Heart right ventricle (tissue), 16 donors: ENCODE results near the gene GPR176. TPM values are rescaled to one million over a fixed set of nuclear protein-coding genes. Genes with fewer than 3 reads are reported as not detected.

Experiments
- ATAC-seq, 8 donors: fragments of 200-7000 bp; cut with Tn5 transposase; one replicate each; pipeline ENCODE4 v1.9.1; 2020; ENCODE audit warnings: mild to moderate bottlenecking in 8 of 8, moderate library complexity in 8 of 8, moderate number of reproducible peaks in 1 of 8
- DNase-seq, 2 donors: peaks; one replicate each; pipeline ENCODE4 v3.0.0-alpha.2; 2020
- H3K27ac ChIP-seq, 10 donors: fragments of 200-600 bp; sonication (generic) in 2 of 10; one replicate each; pipeline versions ENCODE4 v1.5.0 to v1.8.0; 2020 to 2022; ENCODE audit warnings: mild to moderate bottlenecking in 3 of 10
- H3K27me3 ChIP-seq, 7 donors: fragments of 200-600 bp; one replicate each; pipeline ENCODE4 v1.8.0; 2021 to 2022; ENCODE audit warnings: mild to moderate bottlenecking in 2 of 7
- H3K36me3 ChIP-seq, 9 donors: fragments of 200-600 bp; sonication (generic) in 1 of 9; one replicate each; pipeline versions ENCODE4 v1.5.0 to v1.8.0; 2020 to 2022; ENCODE audit warnings: mild to moderate bottlenecking in 2 of 9
- H3K4me1 ChIP-seq, 9 donors: fragments of 200-600 bp; sonication (generic) in 1 of 9; one replicate each; pipeline versions ENCODE4 v1.5.0 to v1.8.0; 2020 to 2022; ENCODE audit warnings: mild to moderate bottlenecking in 4 of 9
- H3K4me3 ChIP-seq, 10 donors: fragments of 200-600 bp; sonication (generic) in 2 of 10; one replicate each; pipeline versions ENCODE4 v1.5.0 to v1.8.0; 2020 to 2022; ENCODE audit warnings: mild to moderate bottlenecking in 7 of 10, moderate library complexity in 2 of 10
- H3K9me3 ChIP-seq, 11 donors: fragments of 200-600 bp in 10 of 11; sonication (generic) in 2 of 11; one replicate each; pipeline versions ENCODE4 v1.5.0 to v1.8.0; 2013 to 2022; ENCODE audit warnings: mild to moderate bottlenecking in 2 of 11, control low read depth in 1 of 11, moderate library complexity in 1 of 11
- CTCF ChIP-seq, 9 donors: fragments of 200-600 bp; sonication (generic) in 2 of 9; IDR thresholded peaks; one replicate each; pipeline versions ENCODE4 v1.5.0 to v1.8.0; 2021 to 2022; ENCODE audit warnings: antibody characterized with exemption in 9 of 9, mild to moderate bottlenecking in 5 of 9, moderate library complexity in 1 of 9
- WGBS, 2 donors: extraction: QIAGEN DNeasy Blood & Tissue Kit; methylation state at CpG; one replicate each; pipeline ENCODE4 v1.1.7; 2013; ENCODE audit warnings: inconsistent platforms in 1 of 2; 5-methylcytosine and 5-hydroxymethylcytosine counted together
- intact Hi-C, 10 donors: fragments of 100-400 bp; cut with DNase I; formaldehyde crosslinking; loops; one replicate each; pipeline versions ENCODE4 v1.11.1 to v1.14.2; 2022
- polyA plus RNA-seq, 2 donors: library from polyadenylated mRNA; stranded (reverse); fragments of 200-250 nt; gene quantifications; one replicate each; pipeline ENCODE4 v1.2.3, GENCODE V29; 2013
- total RNA-seq, 10 donors: library from RNA; stranded (reverse); fragmentation: NEBNext Ultra II Directional in 3 of 10; extraction: Animal tissue kit (Norgen Biotek cat#: 25700) in 3 of 10; gene quantifications; one replicate each; pipeline versions ENCODE4 v1.2.1 to v1.2.4, GENCODE V29; 2021 to 2023
- donor health status: Arrhythmogenic right ventricular cardiomyopathy.
- donor health status: ischemic (EF 13 %, LVEDD 7.1; RV severe dilation, severe dysfunction).
- donor health status: healthy with polysubstance abuse.
- donor health status: DM: no; HTN: yes; CAD: no.
- donor health status: DM: no; HTN: no; CAD: no.
- donor health status: ischemic (EF 25% LVEDD 6.9; RV normal size, moderate dysfunction).
- donor health status: ischemic (EF 25% LVEDD 5.7; RV mildly dilated, moderate dysfunction).
- donor health status: healthy.
- donor health status: DM: yes; HTN: yes; CAD: no.
- donor health status: Ischemic cardiomyopathy.
- donor health status: ischemic (EF 35%, LVEDD 5.7; RV mildly dilated, moderate dysfunction).
- donor health status: nonischemic (EF 11% LVEDD 7.7; RV severe dilation, severe dysfunction).
- donor health status: DM: yes; HTN: yes; CAD: no.
- donor health status: PGD.
- donor health status: ischemic (EF 29% LVEDD 5.4; RV normal size, mild dysfunction).
- donor health status: nonischemic (EF 23%, LVEDD 6.1; RV moderate dilation, normal function).

Gene GPR176
- total and polyA plus RNA-seq, 12 donors: 0.87 to 3.1 (median 1.6) TPM

- ATAC-seq (no peak), DNase-seq (no peak)
- H3K27ac ChIP-seq: no peak overlapping the region
- no peak for TF ChIP-seq CTCF (IDR thresholded peaks at IDR 0.05)
- H3K36me3 ChIP-seq: no peaks in the 10 kb centered on the region
- H3K4me1 ChIP-seq: peaks cover 0 to 25% (median 9%) of the 10 kb centered on the region in 9 donors
- no peaks in the 10 kb centered on the region for H3K9me3 ChIP-seq
- H3K4me3 ChIP-seq: no peak overlapping the region
- 84 to 87% methylated on average over 4 of the region's 4 CpGs for WGBS, 2 donors
- H3K27me3 ChIP-seq: no peaks in the 10 kb centered on the region
- intact Hi-C loops: loop anchor here (5.0 to 10.0 kb wide), 9 partner anchors 83 to 245 kb away; partner anchors contain the start of genes EIF2AK4 (in 4 of the 10), SRP14 (in 3 of the 10) and GPR176 (in 1 of the 10)
Measured at GRCh38 chr15:39789736-39790135, 130.3 kb downstream of the GPR176 start.

GRCh38 chr15:39788800-39789565 is 131.1 kb downstream of the GPR176 start:
- H3K27me3 ChIP-seq: no peaks in the 10 kb centered on the region

DNA sequence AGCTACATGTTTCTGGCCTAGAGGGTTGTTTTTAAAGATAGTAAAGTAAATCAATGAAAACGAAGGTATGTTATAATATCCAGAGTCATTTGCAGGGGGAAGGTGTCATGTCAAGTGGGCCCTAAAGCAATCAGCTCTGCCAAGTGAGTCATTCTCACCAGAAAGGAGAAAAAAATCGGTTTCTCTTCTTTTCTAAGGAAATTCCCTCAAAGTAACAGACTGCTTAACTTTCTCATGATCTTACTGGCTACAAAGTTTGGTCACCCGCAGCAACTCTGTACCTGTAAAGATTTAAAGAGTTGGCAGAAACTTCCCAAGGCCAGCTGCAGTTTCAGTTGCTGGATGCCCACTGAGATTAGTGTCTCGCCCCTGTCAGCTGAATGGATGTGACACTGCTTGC is 132.0 kb downstream of the GPR176 start:
- ATAC-seq (no peak), DNase-seq (no peak)
- intact Hi-C loops: loop anchor here in 9 of 10 donors (5.0 to 10.0 kb wide), 8 partner anchors 84 to 247 kb away; partner anchors contain the start of genes EIF2AK4 (in 4 of the 9), SRP14 (in 3 of the 9) and GPR176 (in 1 of the 9)
- WGBS, 2 donors: 71% methylated on average over 4 of the region's 4 CpGs
- Histone ChIP-seq H3K27ac (no peak overlapping the region), H3K27me3 (no peaks in the 10 kb centered on the region), H3K4me3 (no peak overlapping the region), H3K9me3 (no peaks in the 10 kb centered on the region), H3K36me3 (no peaks in the 10 kb centered on the region), H3K4me1 (peaks cover 0 to 41% (median 19%) of the 10 kb centered on the region in 9 donors)
- no peak for TF ChIP-seq CTCF (IDR thresholded peaks at IDR 0.05)

More at GRCh38 chr15:39788800-39789565, 131.1 kb downstream of the GPR176 start:
- DNase-seq (no peak), ATAC-seq (no peak)
- TF ChIP-seq CTCF (IDR thresholded peaks at IDR 0.05): no peak
- no peak overlapping the region for H3K4me3 ChIP-seq
- peaks cover 0 to 33% (median 12%) of the 10 kb centered on the region in 9 donors for H3K4me1 ChIP-seq
- H3K9me3 ChIP-seq: no peaks in the 10 kb centered on the region
- peak overlapping the region in 1 of 10 donors; percentile 3 for H3K27ac ChIP-seq
- intact Hi-C loops: loop anchor here in 9 of 10 donors (5.0 to 10.0 kb wide), 8 partner anchors 83 to 246 kb away; partner anchors contain the start of genes EIF2AK4 (in 4 of the 9), SRP14 (in 3 of the 9) and GPR176 (in 1 of the 9)
- WGBS, 2 donors: 80 to 85% methylated on average over 3 of the region's 3 CpGs
- H3K36me3 ChIP-seq: no peaks in the 10 kb centered on the region

DNA sequence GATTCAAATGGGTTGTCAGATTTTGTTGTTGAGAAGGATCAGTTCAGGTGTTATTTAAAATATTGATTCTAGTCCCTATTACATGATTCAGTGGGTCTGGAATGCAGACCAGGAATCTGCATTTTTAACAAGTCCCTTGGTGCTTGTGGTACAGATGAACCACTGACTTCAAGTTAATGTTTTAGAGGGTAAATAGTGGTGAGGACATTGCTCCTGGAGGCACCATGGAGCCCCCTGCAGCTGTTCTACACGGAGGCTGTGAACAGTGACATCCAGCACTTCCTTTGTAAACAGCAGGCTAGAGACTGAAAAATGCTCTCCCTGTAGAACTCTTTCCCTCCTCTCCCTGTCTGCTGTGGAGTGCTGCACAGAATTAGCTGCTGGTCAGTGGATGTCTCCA is 132.6 kb downstream of the GPR176 start:
- no peak for TF ChIP-seq CTCF (IDR thresholded peaks at IDR 0.05)
- Histone ChIP-seq H3K36me3 (no peaks in the 10 kb centered on the region), H3K4me3 (no peak overlapping the region), H3K4me1 (peaks cover 0 to 43% (median 15%) of the 10 kb centered on the region in 9 donors), H3K27ac (no peak overlapping the region), H3K27me3 (no peaks in the 10 kb centered on the region), H3K9me3 (no peaks in the 10 kb centered on the region)
- ATAC-seq (no peak), DNase-seq (no peak)
- 30 to 35% methylated on average over 1 of the region's 1 CpG for WGBS, 2 donors
- intact Hi-C loops: loop anchor here in 9 of 10 donors (2.0 to 10.0 kb wide), 10 partner anchors 85 to 247 kb away; partner anchors contain the start of genes EIF2AK4 (in 4 of the 9), SRP14 (in 3 of the 9) and GPR176 (in 1 of the 9)
